HG03439 (cell line): ENCODE data around the gene NT5DC1.
A peak's percentile ranks its signal among the peaks of the same experiment; 100 is the strongest.

ENCODE experiments used
- ATAC-seq: cut with Tn5 transposase; IDR thresholded peaks from one replicate; pipeline ENCODE4 v1.9.1; 2021; ENCODE audit warnings: mild to moderate bottlenecking, moderate library complexity; ENCODE audit not compliant: unreplicated experiment

Gene NT5DC1

DNA sequence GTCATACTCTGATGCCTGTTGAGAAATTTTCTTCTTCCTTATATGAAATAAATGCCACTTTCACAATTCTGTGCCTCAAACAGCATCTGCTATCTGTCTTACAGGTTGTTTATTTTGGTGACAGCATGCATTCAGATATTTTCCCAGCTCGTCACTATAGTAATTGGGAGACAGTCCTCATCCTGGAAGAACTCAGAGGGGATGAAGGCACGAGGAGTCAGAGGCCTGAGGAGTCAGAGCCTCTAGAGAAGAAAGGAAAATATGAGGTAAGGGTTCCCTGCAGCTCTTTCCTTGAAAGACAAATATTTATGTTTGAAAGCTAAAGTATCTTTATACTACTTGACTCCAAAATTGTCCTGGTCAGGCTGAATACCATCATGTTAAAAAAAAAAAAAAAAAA, 137.4 kb downstream of the NT5DC1 start:
- ATAC-seq: no peak

DNA sequence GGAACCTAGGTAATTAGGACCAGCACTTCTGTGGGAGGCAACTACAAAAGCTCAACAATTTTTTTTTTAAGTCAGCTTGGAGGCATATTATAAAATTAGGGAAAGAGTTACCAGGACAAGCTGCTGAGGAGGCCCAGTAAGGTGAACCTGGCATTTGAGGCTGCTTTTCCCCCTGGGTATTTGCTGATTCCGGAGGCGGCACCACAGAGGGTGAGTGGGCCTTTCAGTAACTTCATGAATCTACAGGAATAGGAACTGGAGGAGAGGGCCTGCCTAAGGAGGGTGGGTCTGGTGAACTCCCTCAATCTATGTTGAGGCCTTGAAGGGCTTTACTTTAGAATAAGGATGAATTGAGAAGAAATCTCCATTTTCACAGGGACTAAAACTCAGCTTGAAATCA, 138.6 kb downstream of the NT5DC1 start:
- ATAC-seq: no peak

DNA sequence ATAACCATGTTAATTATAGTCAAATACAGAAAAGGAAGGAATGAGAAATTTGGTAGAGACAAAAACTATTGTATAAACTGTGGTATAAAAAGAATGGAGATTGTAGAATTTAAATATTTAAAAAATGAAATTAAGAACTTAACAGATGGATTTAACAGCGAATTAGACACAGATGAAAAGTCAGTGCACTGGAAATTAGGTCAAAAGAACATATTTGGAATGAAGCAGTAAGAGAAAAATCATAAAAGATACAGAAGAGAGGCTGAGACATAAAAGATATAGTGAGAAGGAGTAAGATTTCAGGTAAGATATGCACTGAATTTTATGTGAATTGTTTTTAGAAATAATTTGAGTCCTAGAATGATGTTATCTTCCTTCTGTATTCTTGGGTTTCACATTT, 139.2 kb downstream of the NT5DC1 start:
- no peak for ATAC-seq

DNA sequence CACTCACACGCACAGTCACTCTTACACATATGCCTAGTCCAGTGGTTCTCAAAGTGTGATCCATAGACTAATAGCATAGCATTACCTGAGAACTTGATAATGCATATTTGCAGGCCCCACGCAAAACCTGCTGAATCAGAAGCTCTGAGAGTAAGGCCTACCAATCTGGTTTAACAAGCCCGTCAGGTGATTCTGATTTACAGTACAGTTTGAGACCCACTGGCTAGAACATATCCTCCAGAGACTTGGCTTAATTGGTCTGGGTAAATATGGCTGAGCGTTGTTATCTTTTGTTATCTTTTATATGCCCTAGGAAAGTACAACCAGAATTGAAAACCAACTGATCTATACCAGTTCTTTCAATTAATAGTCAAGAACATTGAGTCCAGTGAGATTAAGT, 143.6 kb downstream of the NT5DC1 start:
- no peak for ATAC-seq

DNA sequence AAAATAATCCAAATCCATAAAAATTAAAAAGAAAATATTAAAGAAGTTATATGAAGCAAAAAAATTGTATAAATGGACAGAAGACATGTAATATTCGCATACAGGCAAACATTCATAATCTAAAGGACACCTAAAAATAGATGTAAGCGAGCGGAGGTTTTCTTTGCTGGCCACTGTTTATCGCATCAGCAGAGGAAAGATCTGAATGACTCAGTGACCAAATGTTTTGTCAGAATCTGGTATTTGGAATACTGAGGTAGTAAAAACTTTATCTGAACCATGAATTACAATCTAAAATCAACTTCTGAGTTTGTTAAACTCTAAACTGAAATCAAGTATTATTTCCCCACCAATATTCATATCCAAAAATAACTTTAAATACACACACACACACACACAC, 145.4 kb downstream of the NT5DC1 start:
- ATAC-seq: no peak

DNA sequence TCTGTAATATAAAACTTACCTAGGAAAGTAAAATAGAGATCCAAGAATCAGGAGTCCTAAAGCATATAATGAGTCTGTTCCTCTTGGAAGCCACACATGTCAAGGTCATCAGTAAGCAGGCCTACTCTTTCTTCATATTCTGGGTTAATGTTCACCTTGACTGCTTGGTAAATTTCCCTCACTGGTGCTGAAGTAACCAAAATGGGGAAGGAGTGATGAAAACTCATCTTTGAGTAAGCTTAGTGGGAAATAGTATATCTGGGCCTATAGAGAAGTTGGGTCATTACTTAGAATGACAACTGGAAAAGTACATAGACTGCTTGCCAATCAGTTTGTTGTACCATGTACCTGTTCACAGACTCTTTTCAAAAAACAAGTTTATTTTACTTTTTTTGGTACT, 146.6 kb downstream of the NT5DC1 start:
- ATAC-seq: no peak

DNA sequence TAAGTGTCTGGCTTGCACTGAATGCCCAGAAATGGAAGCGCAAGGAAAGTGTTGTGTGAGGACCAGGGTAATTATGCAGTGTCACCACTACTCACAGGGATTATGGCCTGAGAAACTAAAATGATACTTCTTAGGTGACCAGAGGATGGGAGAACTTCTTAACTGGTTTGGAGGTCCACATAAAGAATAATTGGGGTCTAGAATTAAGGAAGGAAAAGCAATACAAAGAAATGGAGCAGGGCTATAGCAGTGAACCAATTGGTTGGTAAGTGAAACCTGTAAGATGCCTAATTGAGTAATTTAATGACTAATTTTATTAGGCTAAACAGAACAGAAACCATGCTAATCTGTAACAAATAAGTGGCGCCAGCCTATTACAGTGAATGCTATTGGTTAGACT, 147.9 kb downstream of the NT5DC1 start:
- no peak for ATAC-seq

DNA sequence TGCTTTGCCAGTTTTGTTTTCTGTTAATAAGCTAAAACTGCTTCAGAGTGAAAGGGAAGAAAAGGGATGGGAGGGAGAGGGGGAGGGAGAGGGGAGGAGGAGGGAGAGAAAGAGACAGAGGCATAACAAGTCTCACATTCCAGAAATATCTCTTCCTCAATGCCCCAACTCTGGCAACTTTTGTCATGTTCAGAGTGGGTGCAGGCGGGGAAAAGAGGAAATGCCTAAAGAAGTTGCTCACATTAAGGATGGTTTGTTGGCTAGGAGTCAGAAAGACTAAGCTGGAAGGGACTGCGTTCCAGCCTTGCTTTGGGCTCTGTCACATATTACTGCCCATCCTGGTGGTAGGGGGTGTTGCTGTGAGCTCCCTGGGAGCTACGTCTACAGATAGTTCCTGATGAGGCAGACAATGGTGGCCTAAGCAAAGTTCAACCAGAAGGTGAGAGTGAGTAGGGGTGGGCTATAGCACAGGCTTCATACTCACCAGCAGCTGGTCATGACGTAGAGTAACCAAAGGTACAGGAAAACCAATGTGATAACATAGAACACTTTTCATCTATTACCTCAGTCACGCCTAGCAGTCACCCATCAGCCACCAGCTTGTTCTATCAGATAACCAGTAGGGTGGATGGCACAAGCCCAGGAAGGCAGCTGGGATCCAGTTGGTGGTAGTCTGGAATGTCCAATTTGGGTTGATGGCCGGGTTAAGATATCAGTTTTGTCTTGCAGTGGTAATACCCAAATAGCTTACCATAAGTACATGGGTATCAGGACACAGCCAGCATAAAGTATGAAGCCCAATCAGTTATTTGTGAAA, 151.1 kb downstream of the NT5DC1 start:
- ATAC-seq: no peak

DNA sequence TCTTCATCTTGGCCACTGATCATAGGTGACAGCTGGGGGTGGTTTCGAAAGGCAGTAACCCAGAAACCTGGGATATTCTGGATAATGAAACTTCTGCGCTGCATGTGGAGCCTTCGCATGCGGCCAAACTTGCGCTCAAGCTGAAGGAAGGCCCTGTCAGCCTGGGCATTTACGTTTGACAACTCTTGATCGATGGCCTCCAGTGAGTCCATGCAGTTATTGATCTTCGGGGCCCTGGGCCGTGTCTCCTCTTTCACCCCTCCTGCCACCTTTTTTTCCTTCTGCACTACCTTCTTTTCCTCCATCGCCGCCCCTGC, 152.5 kb downstream of the NT5DC1 start:
- no peak for ATAC-seq

DNA sequence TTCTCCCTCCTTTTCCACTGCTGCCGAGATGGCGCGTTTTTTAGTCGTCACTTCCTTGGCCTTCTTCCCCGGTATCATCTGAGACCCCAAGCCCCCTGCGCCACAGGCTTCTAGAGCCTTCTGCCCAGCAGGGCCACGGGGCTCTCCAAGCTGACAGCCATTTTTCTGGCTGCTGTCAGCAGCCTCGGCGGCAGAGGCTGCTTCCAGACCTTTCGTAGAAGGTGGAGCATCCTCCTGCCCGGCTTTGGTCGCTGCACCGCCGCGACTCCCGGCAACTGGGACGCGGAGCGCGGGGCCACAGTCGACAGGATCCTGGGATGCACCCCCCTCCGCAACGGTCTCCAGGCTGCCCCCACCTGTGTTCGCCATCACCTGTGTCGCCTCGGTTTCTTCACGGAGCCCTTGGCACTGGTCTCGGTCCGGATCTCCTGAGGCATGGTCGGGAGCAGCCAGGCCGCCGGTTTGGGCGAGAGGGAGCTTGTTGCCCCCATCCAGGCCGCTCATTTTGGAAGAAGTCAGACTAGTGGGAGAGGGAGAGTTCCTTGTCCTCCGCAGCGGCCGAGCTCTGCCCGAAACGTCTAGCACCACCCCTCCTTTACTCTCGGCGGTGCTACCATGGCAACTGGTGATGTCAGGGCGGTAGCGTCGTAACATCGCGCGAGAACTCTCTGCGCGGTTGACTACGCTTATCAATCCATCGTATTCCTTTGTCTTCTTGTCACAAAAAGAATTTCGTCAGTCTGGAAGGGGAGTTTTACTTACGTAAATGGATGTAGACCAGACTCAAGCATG, 153.0 kb downstream of the NT5DC1 start, which contains the start of gene TSPYL4:
TSPYL4 (minus strand) TSS at position 571 of the 792 bp plus-strand sequence; CDS start at position 504, 67 bp downstream.
- ATAC-seq: peak; percentile 100

DNA sequence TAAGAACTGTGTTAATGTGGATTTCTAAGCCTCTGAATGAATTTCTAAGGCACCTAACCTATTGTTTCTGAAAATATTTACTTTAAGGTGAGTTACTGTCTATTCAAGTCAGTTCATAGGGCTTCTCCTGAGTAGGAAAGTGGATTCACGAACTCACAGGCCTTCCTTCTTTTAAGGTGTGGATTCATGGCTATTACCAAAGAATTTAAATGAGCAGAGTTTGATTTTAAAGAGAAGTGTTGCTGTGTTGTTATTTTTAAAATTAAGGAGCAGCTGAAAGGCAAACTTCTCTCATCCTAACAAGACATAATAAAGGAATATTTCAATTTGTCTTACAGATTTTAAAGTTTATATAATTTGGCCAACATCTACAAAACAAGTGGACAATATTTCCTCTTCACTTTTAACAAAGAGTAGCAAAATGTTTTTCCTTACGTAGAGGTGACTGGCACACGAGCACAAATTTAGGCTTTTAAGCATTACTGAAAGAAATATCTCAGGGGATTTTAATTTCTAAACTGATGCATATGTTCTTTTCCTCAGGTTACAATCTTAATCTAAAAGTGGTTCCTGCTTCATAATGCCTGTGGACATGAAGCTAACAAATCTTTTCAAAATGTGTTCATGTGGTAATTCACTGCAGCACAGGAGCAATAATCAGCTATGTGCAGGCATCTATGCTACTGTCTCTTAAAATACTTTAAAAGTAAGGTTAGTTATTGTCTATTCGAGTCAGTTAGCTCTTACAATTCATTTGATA, 153.8 kb downstream of the NT5DC1 start:
- ATAC-seq: peak; percentile 35

DNA sequence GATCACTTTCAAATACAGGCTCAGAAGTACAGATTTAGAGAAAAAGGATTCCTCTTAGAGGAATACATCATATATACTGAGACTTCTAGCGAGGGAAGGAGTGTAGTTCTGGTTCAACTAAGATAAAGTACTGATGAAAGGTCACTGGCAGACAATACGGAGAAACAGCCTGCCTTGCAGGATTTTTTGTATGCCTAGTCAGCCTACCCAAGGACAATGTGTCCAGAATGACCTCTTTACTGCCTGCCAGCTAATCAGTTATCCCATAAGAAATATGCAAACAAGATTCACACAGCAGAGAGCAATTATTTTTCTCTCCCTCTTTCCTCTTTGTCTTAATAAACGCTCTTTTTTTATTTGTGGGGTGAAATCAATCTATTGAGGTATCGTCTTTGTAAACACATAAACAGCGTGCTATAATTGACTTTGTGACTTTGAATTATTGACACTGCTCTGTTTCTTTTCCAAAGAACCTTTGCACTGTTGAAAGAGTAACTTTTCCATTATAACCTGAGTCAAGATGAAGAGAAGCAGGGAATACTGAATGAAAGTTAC, 154.7 kb downstream of the NT5DC1 start:
- no peak for ATAC-seq

DNA sequence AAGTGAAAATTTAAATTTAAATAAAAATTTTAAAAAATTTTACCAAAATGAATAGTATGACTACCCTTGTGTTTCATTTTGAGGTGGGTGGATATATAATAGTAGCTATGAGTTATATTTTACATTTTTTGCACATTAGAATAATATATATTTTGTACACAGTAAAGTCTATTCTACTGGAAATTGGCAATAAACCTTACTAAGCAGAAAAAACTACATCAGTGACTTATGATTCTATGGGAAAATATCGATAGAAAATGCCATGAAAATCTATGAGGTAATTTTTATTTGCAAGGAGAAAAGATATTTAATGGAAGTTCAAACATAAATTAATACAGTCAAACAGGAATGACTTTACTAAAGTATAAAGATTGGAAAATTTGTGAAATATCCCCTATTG, 156.0 kb downstream of the NT5DC1 start:
- ATAC-seq: no peak

DNA sequence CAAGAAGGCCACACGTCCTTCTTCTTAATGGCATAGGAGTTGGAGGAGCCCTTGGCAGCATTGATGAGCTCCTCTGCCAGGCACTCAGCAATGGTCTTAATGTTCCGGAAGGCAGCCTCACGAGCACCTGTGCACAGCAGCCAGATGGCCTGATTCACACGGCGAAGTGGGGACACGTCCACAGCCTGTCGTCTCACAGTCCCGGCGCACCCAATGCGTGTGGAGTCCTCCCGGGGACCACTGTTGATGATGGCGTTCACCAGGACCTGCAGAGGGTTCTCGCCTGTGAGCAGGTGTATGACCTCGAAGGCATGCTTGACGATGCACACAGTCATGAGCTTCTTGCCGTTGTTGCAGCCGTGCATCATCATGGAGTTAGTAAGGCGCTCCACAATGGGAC, 157.9 kb downstream of the NT5DC1 start:
- ATAC-seq: no peak

DNA sequence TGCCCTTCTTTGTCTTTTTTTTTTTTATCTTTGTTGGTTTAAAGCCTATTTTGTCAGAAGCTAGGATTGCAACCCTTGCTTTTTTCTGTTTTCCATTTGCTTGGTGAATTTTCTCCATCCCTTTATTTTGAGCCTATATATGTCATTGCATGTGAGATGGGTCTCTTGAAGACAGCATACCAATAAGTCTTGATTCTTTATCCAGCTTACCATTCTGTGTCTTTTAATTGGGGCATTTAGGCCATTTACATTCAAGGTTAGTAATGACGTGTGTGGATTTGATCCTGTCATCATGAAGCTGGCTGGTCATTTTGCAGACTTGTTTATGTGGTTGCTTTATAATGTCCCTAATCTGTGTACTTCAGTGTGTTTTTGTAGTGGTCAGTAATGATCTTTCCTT, 162.7 kb downstream of the NT5DC1 start:
- ATAC-seq: no peak

DNA sequence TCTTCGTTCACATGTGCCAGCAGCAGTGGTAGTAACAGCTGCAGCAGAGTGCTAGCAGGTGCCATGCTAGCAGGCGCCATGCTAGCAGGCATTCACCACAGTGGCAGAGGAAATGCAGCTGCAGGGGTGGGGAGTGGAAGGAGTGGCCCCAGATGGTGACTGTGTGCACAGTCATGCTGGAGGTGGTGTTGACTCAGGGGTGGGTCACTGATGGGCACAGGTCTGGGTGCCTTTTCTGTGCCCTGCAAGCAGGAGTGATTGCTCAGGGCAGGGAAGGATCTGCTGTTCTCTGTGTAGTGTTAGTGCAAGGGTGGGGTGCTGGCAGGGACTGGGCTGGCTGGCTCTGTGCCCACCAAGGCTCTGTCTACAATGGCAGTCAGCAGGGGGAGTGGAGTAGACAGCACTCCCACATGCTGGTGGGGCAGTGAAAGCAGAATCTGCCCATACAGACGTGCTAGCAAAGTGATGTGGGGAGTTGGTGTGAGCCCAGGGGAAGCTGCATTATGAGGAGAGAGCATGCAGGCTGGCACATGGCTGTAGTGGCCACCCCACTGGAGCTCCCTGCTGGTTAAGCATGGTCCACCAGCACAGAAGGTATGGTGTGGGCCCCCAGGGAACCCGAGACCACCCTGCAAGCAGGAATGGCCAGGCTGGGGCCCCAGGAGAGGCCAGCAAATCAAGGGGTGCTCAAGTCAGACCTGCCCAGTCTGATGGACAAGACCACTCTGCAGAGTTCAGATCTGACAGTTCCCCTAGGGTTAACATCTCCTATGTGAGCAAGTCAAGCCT, 164.6 kb downstream of the NT5DC1 start:
- ATAC-seq: no peak

DNA sequence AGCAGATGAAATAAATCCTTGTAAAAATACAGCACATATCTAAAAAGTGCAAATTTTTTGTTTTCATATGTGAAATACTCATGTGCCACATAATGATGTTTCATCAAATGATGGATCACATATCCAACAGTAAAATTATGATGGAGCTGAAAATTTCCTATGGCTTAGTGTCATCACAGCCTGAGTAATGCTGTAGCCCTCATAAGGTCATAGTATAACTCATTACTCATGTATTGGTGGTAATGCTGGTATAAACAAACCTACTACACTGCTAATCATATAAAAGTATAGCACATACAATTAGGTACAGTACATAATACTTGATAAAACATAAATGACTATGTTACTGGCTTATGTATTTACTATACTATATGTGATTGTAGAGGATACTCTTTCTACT, 166.2 kb downstream of the NT5DC1 start:
- ATAC-seq: no peak

DNA sequence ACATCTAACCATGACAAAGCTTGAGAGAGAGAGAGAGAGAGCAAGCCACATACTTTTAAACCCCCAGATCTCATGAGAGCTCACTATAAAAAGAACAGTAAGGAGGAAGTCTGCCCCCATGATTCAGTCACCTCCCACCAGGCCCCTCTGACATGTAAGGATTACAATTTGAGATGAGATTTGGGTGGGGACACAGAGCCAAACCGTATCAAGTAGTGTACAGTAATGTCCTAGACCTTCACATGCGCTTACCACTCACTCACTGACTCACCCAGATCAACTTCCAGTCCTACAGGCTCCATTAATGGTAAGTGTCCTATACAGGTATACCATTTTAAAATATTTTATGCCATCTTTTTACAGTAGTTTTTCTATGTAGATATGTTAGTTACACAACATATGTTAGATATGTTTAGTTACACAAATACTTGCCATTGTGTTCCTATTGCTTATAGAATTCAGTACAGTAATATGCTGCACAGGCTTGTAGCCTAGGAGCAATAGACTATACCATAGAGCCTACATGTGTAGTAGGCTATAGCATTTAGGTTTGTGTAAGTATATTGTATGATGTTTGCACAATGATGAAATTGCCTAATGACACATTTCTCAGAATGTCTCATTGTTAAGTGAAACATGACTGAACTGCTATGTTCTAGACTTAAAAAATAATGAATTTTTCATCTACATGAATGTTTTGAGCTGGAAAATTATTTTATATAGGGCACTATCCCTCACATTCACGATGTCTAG, 167.4 kb downstream of the NT5DC1 start:
- ATAC-seq: no peak

DNA sequence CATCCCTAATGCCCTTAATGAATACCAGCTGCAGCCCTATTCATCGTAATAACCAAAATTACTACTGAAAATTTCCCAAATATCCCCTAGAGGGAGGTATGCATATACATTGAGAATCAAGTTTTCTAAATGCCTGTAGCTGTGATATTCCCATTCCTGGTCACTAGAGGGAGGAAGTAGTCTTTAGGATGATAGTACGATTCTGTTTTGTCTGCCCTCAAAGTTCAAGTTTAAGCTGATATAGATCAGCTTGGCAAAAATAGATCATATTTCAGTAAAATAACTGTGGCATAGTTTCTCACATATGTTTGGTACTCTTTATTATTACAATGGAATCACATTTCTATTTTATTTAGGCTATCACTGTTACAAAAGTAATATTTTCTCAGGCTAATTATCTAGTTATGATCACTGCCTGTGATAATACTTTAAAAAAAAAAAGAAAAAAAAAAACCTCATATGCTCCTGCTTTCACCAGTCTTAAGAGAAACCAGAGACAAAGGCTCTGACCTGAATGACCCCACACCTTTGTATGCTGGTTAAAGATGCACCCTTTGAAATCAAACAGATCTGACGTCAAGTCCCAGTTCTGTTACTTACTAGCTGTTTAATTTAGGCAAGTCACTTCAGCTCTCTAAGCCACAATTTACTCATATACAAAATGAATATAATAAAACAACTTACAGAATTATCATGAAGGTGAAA, 168.1 kb downstream of the NT5DC1 start:
- ATAC-seq: no peak
